Measurements from ENCODE around the gene EIF2AK3. TPM values are rescaled to one million over a fixed set of nuclear protein-coding genes. Genes with fewer than 3 reads are reported as not detected.

EIF2AK3 gene
- total and polyA plus RNA-seq, 2 of the 13 experiments (the other 11 are each of a cell fraction or from before 2014, with no cell fraction given) = 10.3 to 30.6 TPM

- no peak overlapping the region for H3K27ac ChIP-seq (ENCODE audit: extremely low read length, insufficient read depth, low read length)
- intact Hi-C loops (cut with micrococcal nuclease; ENCODE audit: unreplicated experiment) = no loop called here
- H3K36me3 ChIP-seq (replicated peaks in 1 of 2; ENCODE audit: control insufficient read depth in 1 of 2, insufficient read depth in 2 of 2, low read length in 2 of 2) = no peaks in the 10 kb centered on the region
- H3K4me3 ChIP-seq (replicated peaks in 1 of 3; ENCODE audit: insufficient read depth in 1 of 3, low read depth in 2 of 3, low read length in 3 of 3) = no peak overlapping the region
- TF ChIP-seq JUN (CRISPR knock-in tag; IDR thresholded peaks at IDR 0.05) = no peak
- ChIA-PET CTCF (ENCODE audit: low intra/inter-chr PET ratio, low total read pairs) (no interaction called here), POLR2A (no interaction called here)
- H4K20me1 ChIP-seq (ENCODE audit: insufficient read depth, low read length) = no peaks in the 10 kb centered on the region
- no peak for DNase-seq (ENCODE audit: low spot score)
- H3K79me2 ChIP-seq (ENCODE audit: insufficient read depth, low read length) = no peaks in the 10 kb centered on the region
- no peaks in the 10 kb centered on the region for H3K4me1 ChIP-seq (ENCODE audit: insufficient read depth, low read length)
- no peak overlapping the region for H2AFZ ChIP-seq (ENCODE audit: low read length)
- BruUV-seq (replicated peaks) = no TSS peak
- no peak overlapping the region for H3K9ac ChIP-seq (ENCODE audit: insufficient read depth, low read depth, low read length)
- no peak for FAIRE-seq
- no peaks in the 10 kb centered on the region for H3K9me3 ChIP-seq (ENCODE audit: low read length)
- H3K4me2 ChIP-seq (ENCODE audit: low read depth, low read length) = no peak overlapping the region
- H3K27me3 ChIP-seq (ENCODE audit: control insufficient read depth in 1 of 2, insufficient read depth in 2 of 2, low read length in 2 of 2) = peaks cover 0 to 21% of the 10 kb centered on the region in 2 experiments; a peak in 3 of 5 replicates
- in situ Hi-C loops (cut with HindIII; ENCODE audit: extremely low pct_ligation_motif_present, low pct_unique_long_range_greater_than_20kb) = no loop called here
- no peak for ATAC-seq
- 11% methylated on average over 6 of the region's 6 CpGs for WGBS (ENCODE audit: low lambda C conversion rate)
Measured at GRCh38 chr2:88517759-88518201, 109.5 kb downstream of the EIF2AK3 start.

Other genes starting within 250 kb of the EIF2AK3 start
- not detected in 2 replicates for gene FOXI3, start 174.8 kb downstream of the EIF2AK3 start, total RNA-seq (2016; rRNA removed; fragmentation: Illumina TruSeq; extraction: Trizol)
- gene FOXI3, start 174.8 kb downstream of the EIF2AK3 start, polyA plus RNA-seq (2011; rRNA removed) = not detected in 2 replicates
- gene RPIA, start 64.2 kb upstream of the EIF2AK3 start, total RNA-seq (2016; rRNA removed; fragmentation: Illumina TruSeq; extraction: Trizol) = 23.9 and 31.6 TPM in 2 replicates
- 13.3 and 13.7 TPM in 2 replicates for gene RPIA, start 64.2 kb upstream of the EIF2AK3 start, polyA plus RNA-seq (2011; rRNA removed)